Measurements from ENCODE around the gene OSBPL6.

OSBPL6 gene

DNA sequence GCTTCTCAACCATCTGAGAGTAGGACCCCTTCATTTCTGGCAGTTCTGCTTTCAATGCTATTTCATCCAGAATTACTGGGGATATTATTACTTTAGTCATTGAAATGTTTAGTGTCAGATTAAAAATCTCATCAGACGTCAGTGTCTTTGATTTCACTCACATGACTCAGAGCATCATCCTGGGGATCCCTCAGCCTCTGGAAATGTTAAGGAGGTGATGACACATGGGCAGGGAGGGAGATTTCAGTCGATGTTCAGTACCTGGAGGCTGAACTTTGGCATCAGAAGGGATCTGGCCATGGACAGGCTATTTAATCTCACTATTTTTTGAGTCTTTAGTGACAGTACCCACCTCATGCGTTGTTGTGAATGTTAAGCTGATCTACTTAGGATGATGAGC lies 39.1 kb downstream of the OSBPL6 start:
- H3K4me1 ChIP-seq (ENCODE audit: control insufficient read depth, insufficient read depth, low read length), result no peaks in the 10 kb centered on the region
- no peaks in the 10 kb centered on the region for H3K9me3 ChIP-seq (ENCODE audit: control insufficient read depth, insufficient read depth, low read depth, low read length)
- CTCF ChIA-PET, result no interaction called here
- H3K4me3 ChIP-seq (ENCODE audit: low read depth, low read length), result no peak overlapping the region
- TF ChIP-seq ZNF174 (tag by site-specific recombination; IDR thresholded peaks at IDR 0.05), result no peak
- no peak for TF ChIP-seq ZNF324 (tag by site-specific recombination; IDR thresholded peaks at IDR 0.05)
- TF ChIP-seq ZNF776 (tag by site-specific recombination; IDR thresholded peaks at IDR 0.05; ENCODE audit: borderline replicate concordance), result no peak
- no peak for TF ChIP-seq ZNF354C (tag by site-specific recombination; IDR thresholded peaks at IDR 0.05; ENCODE audit: borderline replicate concordance, low read depth)
- TF ChIP-seq, protein P1, sequence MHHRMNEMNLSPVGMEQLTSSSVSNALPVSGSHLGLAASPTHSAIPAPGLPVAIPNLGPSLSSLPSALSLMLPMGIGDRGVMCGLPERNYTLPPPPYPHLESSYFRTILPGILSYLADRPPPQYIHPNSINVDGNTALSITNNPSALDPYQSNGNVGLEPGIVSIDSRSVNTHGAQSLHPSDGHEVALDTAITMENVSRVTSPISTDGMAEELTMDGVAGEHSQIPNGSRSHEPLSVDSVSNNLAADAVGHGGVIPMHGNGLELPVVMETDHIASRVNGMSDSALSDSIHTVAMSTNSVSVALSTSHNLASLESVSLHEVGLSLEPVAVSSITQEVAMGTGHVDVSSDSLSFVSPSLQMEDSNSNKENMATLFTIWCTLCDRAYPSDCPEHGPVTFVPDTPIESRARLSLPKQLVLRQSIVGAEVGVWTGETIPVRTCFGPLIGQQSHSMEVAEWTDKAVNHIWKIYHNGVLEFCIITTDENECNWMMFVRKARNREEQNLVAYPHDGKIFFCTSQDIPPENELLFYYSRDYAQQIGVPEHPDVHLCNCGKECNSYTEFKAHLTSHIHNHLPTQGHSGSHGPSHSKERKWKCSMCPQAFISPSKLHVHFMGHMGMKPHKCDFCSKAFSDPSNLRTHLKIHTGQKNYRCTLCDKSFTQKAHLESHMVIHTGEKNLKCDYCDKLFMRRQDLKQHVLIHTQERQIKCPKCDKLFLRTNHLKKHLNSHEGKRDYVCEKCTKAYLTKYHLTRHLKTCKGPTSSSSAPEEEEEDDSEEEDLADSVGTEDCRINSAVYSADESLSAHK (tag by site-specific recombination; IDR thresholded peaks at IDR 0.05), result no peak
- TF ChIP-seq ZNF626 (tag by site-specific recombination; IDR thresholded peaks at IDR 0.05), result no peak
- no peak for TF ChIP-seq KLF8 (tag by site-specific recombination; IDR thresholded peaks at IDR 0.05)
- TF ChIP-seq, protein P2, sequence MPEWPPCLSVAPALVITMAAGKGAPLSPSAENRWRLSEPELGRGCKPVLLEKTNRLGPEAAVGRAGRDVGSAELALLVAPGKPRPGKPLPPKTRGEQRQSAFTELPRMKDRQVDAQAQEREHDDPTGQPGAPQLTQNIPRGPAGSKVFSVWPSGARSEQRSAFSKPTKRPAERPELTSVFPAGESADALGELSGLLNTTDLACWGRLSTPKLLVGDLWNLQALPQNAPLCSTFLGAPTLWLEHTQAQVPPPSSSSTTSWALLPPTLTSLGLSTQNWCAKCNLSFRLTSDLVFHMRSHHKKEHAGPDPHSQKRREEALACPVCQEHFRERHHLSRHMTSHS (tag by site-specific recombination; IDR thresholded peaks at IDR 0.05), result no peak
- TF ChIP-seq, protein P3, sequence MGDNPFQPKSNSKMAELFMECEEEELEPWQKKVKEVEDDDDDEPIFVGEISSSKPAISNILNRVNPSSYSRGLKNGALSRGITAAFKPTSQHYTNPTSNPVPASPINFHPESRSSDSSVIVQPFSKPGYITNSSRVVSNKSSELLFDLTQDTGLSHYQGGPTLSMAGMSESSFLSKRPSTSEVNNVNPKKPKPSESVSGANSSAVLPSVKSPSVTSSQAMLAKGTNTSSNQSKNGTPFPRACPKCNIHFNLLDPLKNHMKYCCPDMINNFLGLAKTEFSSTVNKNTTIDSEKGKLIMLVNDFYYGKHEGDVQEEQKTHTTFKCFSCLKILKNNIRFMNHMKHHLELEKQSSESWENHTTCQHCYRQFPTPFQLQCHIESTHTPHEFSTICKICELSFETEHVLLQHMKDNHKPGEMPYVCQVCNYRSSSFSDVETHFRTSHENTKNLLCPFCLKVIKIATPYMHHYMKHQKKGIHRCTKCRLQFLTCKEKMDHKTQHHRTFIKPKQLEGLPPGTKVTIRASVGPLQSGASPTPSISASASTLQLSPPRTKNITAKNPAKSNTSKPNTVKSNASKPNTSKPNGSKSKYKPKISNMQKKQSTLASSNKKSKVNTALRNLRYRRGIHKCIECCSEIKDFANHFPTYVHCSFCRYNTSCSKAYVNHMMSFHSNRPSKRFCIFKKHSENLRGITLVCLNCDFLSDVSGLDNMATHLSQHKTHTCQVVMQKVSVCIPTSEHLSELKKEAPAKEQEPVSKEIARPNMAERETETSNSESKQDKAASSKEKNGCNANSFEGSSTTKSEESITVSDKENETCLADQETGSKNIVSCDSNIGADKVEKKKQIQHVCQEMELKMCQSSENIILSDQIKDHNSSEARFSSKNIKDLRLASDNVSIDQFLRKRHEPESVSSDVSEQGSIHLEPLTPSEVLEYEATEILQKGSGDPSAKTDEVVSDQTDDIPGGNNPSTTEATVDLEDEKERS (tag by site-specific recombination; IDR thresholded peaks at IDR 0.05), result no peak
- no peak for TF ChIP-seq PRDM1 (tag by site-specific recombination; IDR thresholded peaks at IDR 0.05)
- TF ChIP-seq ZNF350 (tag by site-specific recombination; IDR thresholded peaks at IDR 0.05), result no peak
- TF ChIP-seq ZNF629 (tag by site-specific recombination; IDR thresholded peaks at IDR 0.05), result no peak
- no peak for TF ChIP-seq ZNF239 (tag by site-specific recombination; IDR thresholded peaks at IDR 0.05)
- TF ChIP-seq ZNF132 (tag by site-specific recombination; IDR thresholded peaks at IDR 0.05; ENCODE audit: borderline replicate concordance), result no peak
- TF ChIP-seq ZNF521 (tag by site-specific recombination; IDR thresholded peaks at IDR 0.05), result no peak
- no peak for TF ChIP-seq ZNF610 (tag by site-specific recombination; IDR thresholded peaks at IDR 0.05; ENCODE audit: borderline replicate concordance)
- no peaks in the 10 kb centered on the region for H3K36me3 ChIP-seq (ENCODE audit: control insufficient read depth in 2 of 2, insufficient read depth in 1 of 2, low read length in 2 of 2)
- POLR2A ChIA-PET, result no interaction called here
- H3K27ac ChIP-seq (ENCODE audit: extremely low read depth, low read depth, low read length), result no peak overlapping the region

DNA sequence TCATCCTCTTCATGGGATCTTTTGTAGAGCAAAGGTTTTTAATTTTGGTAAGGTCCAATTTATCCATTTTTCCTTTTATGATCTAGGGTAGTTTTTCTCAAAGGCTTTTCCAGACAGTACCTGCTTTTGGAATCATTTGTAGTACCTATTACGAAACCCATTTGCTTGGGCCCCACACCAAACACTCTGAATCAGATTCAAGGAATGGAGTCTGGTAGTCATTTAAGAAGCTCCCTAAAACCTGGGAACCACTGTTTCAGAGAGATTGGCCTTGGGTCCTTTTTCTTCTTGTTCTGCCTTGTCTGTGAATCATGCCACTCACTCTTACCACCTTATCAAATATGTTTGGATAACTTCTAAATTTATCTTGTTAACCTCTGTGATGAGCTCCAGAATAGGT lies 40.3 kb downstream of the OSBPL6 start:
- CTCF ChIA-PET, result no interaction called here
- no peak overlapping the region for H3K4me3 ChIP-seq (ENCODE audit: low read depth, low read length)
- H3K4me1 ChIP-seq (ENCODE audit: control insufficient read depth, insufficient read depth, low read length), result no peaks in the 10 kb centered on the region
- POLR2A ChIA-PET, result no interaction called here
- no peak overlapping the region for H3K27ac ChIP-seq (ENCODE audit: extremely low read depth, low read depth, low read length)
- no peaks in the 10 kb centered on the region for H3K9me3 ChIP-seq (ENCODE audit: control insufficient read depth, insufficient read depth, low read depth, low read length)
- no peaks in the 10 kb centered on the region for H3K36me3 ChIP-seq (ENCODE audit: control insufficient read depth in 2 of 2, insufficient read depth in 1 of 2, low read length in 2 of 2)
- TF ChIP-seq GLIS2 (tag by site-specific recombination; IDR thresholded peaks at IDR 0.05) (no peak), ZNF112 (tag by site-specific recombination; IDR thresholded peaks at IDR 0.05) (no peak), ZNF530 (tag by site-specific recombination; IDR thresholded peaks at IDR 0.05; ENCODE audit: low read depth) (no peak), HOXD13 (CRISPR knock-in tag; IDR thresholded peaks at IDR 0.05; ENCODE audit: borderline replicate concordance) (no peak), ZNF768 (tag by site-specific recombination; IDR thresholded peaks at IDR 0.05) (no peak), ZNF341 (tag by site-specific recombination; IDR thresholded peaks at IDR 0.05; ENCODE audit: low read depth) (no peak), ZNF621 (tag by site-specific recombination; IDR thresholded peaks at IDR 0.05) (no peak), ZNF2 (tag by site-specific recombination; IDR thresholded peaks at IDR 0.05) (no peak), EGR2 (tag by site-specific recombination; IDR thresholded peaks at IDR 0.05; ENCODE audit: low read depth) (no peak), ZNF155 (tag by site-specific recombination; IDR thresholded peaks at IDR 0.05) (no peak), ZNF391 (tag by site-specific recombination; IDR thresholded peaks at IDR 0.05; ENCODE audit: borderline replicate concordance, low read depth) (no peak), ZNF837 (tag by site-specific recombination; IDR thresholded peaks at IDR 0.05) (no peak), ZNF701 (tag by site-specific recombination; IDR thresholded peaks at IDR 0.05) (no peak)
- TF ChIP-seq, protein P4, sequence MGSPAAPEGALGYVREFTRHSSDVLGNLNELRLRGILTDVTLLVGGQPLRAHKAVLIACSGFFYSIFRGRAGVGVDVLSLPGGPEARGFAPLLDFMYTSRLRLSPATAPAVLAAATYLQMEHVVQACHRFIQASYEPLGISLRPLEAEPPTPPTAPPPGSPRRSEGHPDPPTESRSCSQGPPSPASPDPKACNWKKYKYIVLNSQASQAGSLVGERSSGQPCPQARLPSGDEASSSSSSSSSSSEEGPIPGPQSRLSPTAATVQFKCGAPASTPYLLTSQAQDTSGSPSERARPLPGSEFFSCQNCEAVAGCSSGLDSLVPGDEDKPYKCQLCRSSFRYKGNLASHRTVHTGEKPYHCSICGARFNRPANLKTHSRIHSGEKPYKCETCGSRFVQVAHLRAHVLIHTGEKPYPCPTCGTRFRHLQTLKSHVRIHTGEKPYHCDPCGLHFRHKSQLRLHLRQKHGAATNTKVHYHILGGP (tag by site-specific recombination; IDR thresholded peaks at IDR 0.05), result no peak

Data from HEK293 (cell line).